ENCODE data around the gene CPSF3.

Gene CPSF3

GRCh38 chr2:9415516-9416169 is 7.8 kb upstream of the CPSF3 start:
- no peak for TF ChIP-seq CTCF (IDR thresholded peaks at IDR 0.05; ENCODE audit: low read depth, low read length, missing control alignments)
- H3K4me3 ChIP-seq (ENCODE audit: low read depth, low read length), result no peak overlapping the region
- DNase-seq (ENCODE audit: low read depth), result no peak

- TF ChIP-seq CTCF (IDR thresholded peaks at IDR 0.05; ENCODE audit: low read depth, low read length, missing control alignments), result no peak
- H3K4me3 ChIP-seq (ENCODE audit: low read depth, low read length), result no peak overlapping the region
- DNase-seq (ENCODE audit: low read depth), result no peak
Measured at GRCh38 chr2:9416267-9416961, 7.0 kb upstream of the CPSF3 start.

- H3K4me3 ChIP-seq (ENCODE audit: low read depth, low read length), result no peak overlapping the region
- no peak for DNase-seq (ENCODE audit: low read depth)
- no peak for TF ChIP-seq CTCF (IDR thresholded peaks at IDR 0.05; ENCODE audit: low read depth, low read length, missing control alignments)
Measured at GRCh38 chr2:9416962-9417316, 6.5 kb upstream of the CPSF3 start.

- no peak for TF ChIP-seq CTCF (IDR thresholded peaks at IDR 0.05; ENCODE audit: low read depth, low read length, missing control alignments)
Measured at GRCh38 chr2:9417725-9418124, 5.7 kb upstream of the CPSF3 start.

GRCh38 chr2:9418746-9419145 is 4.7 kb upstream of the CPSF3 start:
- no peak for DNase-seq (ENCODE audit: low read depth)
- no peak for TF ChIP-seq CTCF (IDR thresholded peaks at IDR 0.05; ENCODE audit: low read depth, low read length, missing control alignments)
- H3K4me3 ChIP-seq (ENCODE audit: low read depth, low read length), result no peak overlapping the region

More at GRCh38 chr2:9417725-9418124, 5.7 kb upstream of the CPSF3 start:
- H3K4me3 ChIP-seq (ENCODE audit: low read depth, low read length), result no peak overlapping the region
- no peak for DNase-seq (ENCODE audit: low read depth)

GRCh38 chr2:9419541-9419940 is 3.9 kb upstream of the CPSF3 start:
- DNase-seq (ENCODE audit: low read depth), result no peak
- H3K4me3 ChIP-seq (ENCODE audit: low read depth, low read length), result no peak overlapping the region
- no peak for TF ChIP-seq CTCF (IDR thresholded peaks at IDR 0.05; ENCODE audit: low read depth, low read length, missing control alignments)

GRCh38 chr2:9420495-9420894 is 3.0 kb upstream of the CPSF3 start:
- no peak for DNase-seq (ENCODE audit: low read depth)
- no peak overlapping the region for H3K4me3 ChIP-seq (ENCODE audit: low read depth, low read length)
- TF ChIP-seq CTCF (IDR thresholded peaks at IDR 0.05; ENCODE audit: low read depth, low read length, missing control alignments), result no peak
